Esophagus muscularis mucosa (tissue), 4 donors: ENCODE results near the gene ARID3A.

Experiments used
- EP300 ChIP-seq: sonication (generic); formaldehyde crosslinking; IDR thresholded peaks from one replicate; pipeline ENCODE4 v1.6.1; 2017; ENCODE audit warnings: antibody characterized with exemption
- POLR2AphosphoS5 ChIP-seq, 2 donors: sonication (generic); formaldehyde crosslinking; IDR thresholded peaks; one replicate each; pipeline ENCODE4 v1.6.1; 2017; ENCODE audit warnings: antibody characterized with exemption in 2 of 2
- TF ChIP-seq, protein P1 (sequence below), 3 experiments: fragments of 200-600 bp in 2 of 3; fragments of 450-650 bp in 1 of 3; sonication (generic) in 2 of 3; IDR thresholded peaks; one replicate each; pipeline ENCODE4 v1.5.1; 2017 to 2019; ENCODE audit warnings: antibody characterized with exemption in 3 of 3, mild to moderate bottlenecking in 2 of 3, moderate library complexity in 1 of 3

DNA sequence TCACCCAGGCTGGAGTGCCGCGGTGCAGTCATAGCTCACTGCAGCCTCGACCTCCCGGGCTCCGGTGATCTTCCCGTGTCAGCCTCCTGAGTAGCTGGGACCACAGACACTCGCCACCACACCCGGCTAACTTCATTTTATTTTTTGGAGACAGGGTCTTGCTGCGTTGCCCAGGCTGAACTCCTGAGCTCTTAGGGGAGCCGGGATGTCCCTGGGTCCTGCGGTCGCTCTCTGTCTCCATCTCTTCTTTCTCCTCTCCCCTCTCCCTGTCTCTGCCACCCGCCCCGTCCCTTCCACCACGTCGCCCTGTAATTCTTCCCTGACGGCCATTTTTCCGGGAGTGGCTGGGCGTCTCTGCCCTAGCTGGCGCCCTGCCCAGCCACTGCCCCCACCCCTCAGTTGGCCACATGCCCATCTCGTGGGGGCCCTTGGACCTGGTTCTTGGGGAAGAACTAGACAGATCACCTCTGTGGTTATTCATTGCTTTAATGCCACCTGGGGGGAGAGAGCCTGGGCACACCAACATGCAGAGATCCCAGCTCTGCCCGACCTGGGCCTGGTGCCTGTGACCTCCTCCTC, 18.9 kb downstream of the ARID3A start:
- no peak for TF ChIP-seq EP300
- TF ChIP-seq, protein P1, sequence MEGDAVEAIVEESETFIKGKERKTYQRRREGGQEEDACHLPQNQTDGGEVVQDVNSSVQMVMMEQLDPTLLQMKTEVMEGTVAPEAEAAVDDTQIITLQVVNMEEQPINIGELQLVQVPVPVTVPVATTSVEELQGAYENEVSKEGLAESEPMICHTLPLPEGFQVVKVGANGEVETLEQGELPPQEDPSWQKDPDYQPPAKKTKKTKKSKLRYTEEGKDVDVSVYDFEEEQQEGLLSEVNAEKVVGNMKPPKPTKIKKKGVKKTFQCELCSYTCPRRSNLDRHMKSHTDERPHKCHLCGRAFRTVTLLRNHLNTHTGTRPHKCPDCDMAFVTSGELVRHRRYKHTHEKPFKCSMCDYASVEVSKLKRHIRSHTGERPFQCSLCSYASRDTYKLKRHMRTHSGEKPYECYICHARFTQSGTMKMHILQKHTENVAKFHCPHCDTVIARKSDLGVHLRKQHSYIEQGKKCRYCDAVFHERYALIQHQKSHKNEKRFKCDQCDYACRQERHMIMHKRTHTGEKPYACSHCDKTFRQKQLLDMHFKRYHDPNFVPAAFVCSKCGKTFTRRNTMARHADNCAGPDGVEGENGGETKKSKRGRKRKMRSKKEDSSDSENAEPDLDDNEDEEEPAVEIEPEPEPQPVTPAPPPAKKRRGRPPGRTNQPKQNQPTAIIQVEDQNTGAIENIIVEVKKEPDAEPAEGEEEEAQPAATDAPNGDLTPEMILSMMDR (IDR thresholded peaks at IDR 0.05): no peak
- TF ChIP-seq POLR2AphosphoS5 (IDR thresholded peaks at IDR 0.05): no peak
